Measurements from ENCODE around the gene NUMBL.

DNA sequence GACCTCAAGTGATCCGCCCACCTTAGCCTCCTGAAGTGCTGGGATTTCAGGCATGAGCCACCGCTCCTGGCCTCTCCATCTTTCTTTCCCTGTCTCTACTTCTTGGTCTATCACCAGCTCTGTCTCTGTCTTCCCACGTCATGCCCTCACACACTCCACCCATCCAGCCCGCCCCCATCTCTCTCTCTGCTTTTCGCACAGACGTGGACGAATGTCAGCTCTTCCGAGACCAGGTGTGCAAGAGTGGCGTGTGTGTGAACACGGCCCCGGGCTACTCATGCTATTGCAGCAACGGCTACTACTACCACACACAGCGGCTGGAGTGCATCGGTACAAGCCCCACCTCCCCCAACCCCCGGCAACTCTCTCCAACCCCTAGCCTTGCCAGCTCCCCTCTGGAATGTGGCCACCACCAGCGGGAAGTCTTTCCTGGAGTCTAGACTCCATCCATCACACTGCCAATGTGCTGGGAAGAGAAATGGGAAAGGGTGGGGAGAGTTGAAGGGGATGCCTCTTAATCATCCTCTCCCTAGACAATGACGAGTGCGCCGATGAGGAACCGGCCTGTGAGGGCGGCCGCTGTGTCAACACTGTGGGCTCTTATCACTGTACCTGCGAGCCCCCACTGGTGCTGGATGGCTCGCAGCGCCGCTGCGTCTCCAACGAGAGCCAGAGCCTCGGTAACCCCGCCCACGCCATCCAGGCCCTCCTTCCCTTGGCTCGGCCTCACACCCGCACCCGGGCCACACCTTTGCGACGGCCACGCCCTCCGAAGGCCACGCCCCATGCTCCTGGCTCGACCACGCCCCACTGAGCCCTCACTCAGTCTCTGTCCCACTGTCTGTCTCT, 66.8 kb downstream of the NUMBL start:
- TF ChIP-seq POLR2A (IDR thresholded peaks at IDR 0.05; ENCODE audit: low read depth) (no peak), POLR2AphosphoS5 (IDR thresholded peaks at IDR 0.05) (no peak), EP300 (IDR thresholded peaks at IDR 0.05) (no peak)
- TF ChIP-seq, protein P1, sequence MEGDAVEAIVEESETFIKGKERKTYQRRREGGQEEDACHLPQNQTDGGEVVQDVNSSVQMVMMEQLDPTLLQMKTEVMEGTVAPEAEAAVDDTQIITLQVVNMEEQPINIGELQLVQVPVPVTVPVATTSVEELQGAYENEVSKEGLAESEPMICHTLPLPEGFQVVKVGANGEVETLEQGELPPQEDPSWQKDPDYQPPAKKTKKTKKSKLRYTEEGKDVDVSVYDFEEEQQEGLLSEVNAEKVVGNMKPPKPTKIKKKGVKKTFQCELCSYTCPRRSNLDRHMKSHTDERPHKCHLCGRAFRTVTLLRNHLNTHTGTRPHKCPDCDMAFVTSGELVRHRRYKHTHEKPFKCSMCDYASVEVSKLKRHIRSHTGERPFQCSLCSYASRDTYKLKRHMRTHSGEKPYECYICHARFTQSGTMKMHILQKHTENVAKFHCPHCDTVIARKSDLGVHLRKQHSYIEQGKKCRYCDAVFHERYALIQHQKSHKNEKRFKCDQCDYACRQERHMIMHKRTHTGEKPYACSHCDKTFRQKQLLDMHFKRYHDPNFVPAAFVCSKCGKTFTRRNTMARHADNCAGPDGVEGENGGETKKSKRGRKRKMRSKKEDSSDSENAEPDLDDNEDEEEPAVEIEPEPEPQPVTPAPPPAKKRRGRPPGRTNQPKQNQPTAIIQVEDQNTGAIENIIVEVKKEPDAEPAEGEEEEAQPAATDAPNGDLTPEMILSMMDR (IDR thresholded peaks at IDR 0.05): no peak

Data from esophagus muscularis mucosa (tissue), 4 donors.